ENCODE results near the gene BEAN1.

DNA sequence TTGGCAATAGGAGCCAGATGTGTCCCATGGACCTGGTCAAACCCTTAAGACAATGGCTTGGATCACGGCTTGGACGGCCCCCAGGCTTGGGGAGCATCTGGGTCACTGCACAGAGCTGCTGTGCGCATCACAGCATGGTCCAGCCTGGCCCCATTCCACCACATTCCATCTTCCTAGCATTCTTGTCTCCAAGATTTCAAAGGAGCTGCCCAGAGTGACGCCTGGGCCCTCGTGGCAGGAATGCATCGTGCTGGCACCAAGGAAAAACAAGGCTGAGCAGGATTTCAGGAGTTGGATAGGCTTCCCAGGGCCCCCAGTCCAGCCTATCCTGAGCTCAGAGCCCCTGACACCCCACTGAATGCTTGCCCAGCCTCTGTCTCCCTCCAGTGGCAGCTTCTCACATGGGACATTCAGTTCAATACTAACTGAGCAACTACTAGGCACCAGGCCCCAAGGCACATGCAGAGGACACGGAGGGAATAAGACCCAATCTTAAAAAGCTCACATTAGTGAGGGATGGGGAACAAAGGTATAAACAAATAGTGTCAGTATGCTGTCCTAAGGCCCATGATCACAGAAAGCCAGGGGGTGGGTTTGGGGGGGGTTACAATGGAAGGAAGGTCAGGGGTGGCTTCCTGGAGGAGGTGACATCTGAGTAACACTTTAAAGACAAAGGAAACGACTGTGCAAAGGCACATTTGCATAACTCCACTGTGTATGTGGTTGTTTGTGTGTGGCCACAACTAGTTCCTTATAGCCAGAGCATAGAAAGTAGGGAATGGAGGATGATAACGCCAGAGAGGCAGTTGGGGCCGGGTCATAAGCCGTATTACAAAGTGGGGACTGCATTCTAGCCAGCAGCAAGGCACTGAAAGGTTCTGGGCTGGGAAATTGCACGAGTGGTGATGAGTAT lies 88.8 kb downstream of the BEAN1 start:
- TF ChIP-seq, protein P1, sequence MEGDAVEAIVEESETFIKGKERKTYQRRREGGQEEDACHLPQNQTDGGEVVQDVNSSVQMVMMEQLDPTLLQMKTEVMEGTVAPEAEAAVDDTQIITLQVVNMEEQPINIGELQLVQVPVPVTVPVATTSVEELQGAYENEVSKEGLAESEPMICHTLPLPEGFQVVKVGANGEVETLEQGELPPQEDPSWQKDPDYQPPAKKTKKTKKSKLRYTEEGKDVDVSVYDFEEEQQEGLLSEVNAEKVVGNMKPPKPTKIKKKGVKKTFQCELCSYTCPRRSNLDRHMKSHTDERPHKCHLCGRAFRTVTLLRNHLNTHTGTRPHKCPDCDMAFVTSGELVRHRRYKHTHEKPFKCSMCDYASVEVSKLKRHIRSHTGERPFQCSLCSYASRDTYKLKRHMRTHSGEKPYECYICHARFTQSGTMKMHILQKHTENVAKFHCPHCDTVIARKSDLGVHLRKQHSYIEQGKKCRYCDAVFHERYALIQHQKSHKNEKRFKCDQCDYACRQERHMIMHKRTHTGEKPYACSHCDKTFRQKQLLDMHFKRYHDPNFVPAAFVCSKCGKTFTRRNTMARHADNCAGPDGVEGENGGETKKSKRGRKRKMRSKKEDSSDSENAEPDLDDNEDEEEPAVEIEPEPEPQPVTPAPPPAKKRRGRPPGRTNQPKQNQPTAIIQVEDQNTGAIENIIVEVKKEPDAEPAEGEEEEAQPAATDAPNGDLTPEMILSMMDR (IDR thresholded peaks at IDR 0.05; ENCODE audit: borderline replicate concordance, extremely low read depth, low read length, poor library complexity, severe bottlenecking), result peak; percentile 46
- no peak for TF ChIP-seq EZH2 (IDR thresholded peaks at IDR 0.05; ENCODE audit: borderline replicate concordance, low read depth, low read length, severe bottlenecking)
